ENCODE results near the gene APCDD1L.

The APCDD1L gene
- 0 reads per million in 2 donors for total RNA-seq

- DNase-seq, result no peak
Measured at GRCh38 chr20:58515233-58516212, at the start of gene APCDD1L. Gene APCDD1L (minus strand): TSS chr20:58515399. CDS start chr20:58514707, 692 bp downstream.

DNA sequence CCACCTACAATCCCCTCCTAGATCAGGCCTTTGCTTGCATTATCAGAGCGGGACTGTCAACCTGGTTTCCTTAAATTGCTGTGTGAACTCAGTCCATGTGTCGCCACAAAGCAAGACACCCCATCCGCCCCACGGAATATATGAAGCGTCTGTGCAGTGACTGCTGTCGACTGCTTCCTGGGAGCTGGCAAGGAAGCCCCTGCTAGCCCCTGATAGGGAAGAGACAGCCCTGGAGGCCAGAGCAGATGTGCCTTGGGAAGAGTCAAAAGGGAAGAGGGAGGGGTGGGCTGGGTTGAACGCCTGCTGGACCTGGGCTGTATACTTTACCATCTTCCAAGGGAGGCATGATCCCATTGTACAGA, 44.1 kb upstream of the APCDD1L start:
- no peak for DNase-seq

DNA sequence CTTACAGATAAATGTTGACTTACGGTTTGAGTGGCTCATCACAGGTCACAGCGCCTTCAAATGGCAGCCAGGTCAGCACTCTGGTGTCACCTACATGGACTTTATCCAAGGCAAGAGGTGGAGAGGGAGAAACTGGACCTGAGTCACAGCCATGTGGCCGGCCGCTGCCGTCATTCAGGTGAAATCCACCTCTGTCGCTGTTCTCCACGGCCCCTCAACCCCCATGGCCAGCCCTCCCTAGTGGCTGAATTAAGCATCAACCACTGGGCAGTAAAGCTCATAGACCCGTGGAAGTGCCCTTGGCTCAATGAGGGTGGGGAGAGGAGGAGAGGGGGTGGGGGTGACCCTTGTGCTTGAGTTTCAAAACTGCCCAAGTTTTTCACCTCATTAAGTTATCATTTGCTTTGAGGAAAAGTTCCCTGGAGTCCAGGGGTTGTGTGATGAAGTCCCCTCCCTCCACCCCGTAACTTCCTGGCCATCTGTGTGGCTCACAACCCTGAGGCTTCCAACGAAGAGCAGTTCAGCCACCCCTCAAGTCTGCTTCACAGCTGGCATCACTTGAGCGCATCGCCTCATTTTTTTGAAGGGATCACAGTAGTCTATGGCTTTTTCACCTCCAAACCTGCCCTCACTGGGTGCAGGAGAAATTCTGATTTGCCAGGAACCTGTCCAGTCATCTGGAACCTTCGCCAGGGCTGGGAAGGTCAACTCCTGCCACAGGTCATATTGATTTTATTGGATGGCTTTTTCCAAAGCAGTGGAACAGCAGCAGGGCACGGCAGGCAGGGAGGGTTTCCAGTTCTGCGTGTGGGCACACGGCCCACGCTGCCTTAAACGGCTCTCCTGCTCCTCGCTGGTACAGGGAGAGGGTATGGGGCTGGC, 43.5 kb upstream of the APCDD1L start:
- DNase-seq, result no peak

GRCh38 chr20:58557733-58558342, 42.6 kb upstream of the APCDD1L start:
- DNase-seq, result no peak

DNA sequence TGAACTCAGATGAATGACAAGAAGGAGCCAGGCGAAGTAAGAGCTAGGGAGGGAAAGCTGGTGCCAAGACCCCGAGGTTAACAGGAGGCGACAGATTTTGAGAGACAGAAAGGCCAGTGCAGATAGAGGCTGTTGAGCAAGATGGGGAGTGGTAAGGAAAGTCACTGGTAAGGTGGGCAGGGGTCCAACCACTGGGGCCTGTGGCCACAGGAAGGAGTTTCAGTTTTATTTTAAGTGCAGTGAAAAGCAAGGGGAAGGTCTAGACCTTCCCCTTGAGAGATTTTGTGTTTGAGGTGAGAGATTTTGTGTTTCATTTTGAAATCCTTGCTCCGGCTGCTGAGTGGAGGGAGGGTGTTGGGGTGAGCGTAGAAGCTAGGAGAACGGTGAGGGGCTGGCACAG, 41.8 kb upstream of the APCDD1L start:
- no peak for DNase-seq

- DNase-seq, result no peak
Measured at GRCh38 chr20:58555078-58555765, 40.0 kb upstream of the APCDD1L start.

DNA sequence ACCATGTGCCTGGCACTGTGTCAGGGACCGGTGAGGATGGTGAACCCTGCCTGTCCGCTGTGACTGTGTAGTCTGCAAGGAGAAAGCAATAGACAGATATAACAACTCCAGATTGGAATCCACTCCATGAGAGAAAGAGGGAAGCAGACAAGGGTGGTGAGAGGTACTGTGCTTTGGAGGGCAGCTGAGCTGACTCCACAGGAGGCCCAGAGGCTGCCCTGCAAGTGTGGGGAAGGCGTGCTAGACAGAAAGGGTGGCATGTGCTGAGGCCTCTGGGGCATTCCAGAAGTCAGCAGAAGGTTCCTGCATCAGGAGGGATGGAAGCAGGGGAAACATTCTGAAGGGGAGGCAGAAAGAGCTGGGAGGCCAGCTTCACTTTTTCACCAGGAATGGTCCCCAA, 39.3 kb upstream of the APCDD1L start:
- no peak for DNase-seq

DNA sequence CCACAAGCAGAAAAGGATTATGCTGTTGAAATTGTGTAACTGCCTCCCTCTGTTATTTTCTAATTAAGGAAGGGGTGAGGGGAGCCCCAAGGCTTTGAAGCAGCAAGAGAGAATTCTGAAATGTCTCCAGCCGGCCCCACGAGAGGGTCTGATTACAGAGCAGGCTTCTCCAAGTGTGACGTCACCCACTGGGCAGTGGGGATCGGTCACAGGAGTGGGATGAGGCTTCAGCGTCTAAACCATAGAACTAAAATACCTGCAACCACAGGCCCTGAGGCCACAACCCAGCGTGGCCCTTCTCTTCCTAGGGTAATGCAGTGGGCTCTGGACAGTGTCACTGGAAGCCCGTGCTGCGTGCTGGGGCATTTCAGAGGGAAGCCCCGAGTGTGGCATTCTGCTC, 38.6 kb upstream of the APCDD1L start:
- no peak for DNase-seq

DNA sequence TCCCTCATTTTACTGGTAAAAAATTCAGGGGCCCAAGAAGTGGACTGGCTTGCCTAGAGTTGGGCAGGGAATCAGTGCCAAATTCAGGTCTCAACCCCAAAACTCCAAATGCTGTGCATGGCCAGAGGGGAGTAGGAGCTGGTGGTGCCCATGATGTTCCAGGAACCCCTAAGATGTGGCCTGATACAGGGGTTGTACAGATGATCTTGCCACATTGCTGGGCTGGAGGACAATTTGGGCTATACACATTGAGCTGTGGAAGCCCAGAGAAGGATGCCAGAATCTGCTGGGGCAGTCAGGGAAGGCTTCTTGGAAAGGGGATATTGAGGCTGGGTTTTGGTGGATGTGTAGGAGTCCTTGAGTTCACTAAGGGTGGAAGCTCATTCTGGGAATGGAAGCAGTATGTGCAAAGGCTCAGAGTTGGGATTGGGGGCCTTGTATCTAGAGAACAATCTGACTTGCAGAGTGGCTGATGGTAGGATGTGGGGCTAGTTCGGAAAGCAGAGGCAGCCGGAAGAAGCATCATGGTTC, 38.0 kb upstream of the APCDD1L start:
- no peak for DNase-seq

DNA sequence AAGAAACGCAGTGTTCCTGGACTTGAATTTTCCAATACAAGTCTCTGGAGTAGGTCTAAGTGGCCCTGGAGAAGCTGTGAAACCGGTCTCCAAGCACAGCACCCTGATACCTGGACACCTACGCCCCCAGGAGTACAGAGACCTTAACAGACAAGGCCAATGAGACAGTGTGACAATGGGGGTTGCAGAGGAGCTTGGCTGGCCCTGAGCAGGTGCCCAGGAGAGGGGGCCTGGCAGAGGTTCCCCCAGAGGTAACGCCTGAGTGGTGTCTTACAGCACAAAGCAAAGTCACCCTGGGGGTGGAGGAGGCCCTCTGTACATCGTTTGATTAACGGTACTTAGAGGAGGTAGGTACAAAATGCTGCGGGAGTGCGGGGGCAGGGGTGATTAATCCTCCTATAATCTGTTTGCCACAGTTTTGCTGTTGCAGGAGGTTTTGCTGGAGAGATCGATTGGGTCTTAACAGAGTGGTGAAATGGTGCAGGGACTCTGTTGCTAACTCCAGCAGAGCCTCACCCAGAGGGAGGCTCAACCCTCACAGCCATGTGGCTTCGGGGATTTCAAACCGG, 37.3 kb upstream of the APCDD1L start:
- DNase-seq, result no peak

GRCh38 chr20:58551631-58552030, 36.4 kb upstream of the APCDD1L start:
- DNase-seq, result no peak

DNA sequence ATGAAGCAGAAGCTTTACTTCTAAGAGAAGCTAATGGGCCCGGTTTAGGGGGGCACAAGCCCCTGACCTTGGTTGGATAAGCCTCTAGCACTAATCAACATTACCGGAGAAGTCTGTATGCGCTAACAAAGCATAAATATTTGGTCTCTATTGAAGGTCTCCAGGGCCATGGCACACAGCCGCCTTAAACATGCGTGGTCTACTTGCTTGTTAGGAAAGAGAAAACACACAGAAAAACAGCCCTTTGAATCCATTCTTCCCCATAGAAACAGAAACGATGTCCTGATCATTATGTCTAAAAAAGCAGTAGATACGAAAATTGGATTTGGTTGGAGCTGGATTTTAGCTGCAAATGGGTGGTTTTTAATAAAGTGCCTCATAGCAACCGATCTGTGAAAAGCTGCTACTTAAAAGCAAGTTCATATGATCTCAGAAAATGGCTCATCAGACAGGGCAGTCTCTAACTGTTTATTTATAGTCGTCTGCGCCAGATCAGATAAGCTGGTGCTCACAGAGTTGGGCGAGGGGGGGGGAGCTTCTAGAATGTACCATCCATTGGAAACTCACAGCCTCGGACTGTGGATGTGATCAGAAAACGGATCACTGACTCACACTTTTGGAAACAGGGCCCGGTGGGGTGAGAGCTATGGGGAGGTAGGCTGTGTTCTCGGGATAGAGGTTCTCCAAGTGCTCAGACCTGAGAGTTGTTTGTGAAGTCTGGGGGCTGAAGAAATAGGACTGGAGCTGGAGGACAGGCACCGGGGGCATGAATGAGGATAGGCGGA, 35.3 kb upstream of the APCDD1L start:
- DNase-seq, result no peak

GRCh38 chr20:58549231-58550209, 34.3 kb upstream of the APCDD1L start:
- no peak for DNase-seq

DNA sequence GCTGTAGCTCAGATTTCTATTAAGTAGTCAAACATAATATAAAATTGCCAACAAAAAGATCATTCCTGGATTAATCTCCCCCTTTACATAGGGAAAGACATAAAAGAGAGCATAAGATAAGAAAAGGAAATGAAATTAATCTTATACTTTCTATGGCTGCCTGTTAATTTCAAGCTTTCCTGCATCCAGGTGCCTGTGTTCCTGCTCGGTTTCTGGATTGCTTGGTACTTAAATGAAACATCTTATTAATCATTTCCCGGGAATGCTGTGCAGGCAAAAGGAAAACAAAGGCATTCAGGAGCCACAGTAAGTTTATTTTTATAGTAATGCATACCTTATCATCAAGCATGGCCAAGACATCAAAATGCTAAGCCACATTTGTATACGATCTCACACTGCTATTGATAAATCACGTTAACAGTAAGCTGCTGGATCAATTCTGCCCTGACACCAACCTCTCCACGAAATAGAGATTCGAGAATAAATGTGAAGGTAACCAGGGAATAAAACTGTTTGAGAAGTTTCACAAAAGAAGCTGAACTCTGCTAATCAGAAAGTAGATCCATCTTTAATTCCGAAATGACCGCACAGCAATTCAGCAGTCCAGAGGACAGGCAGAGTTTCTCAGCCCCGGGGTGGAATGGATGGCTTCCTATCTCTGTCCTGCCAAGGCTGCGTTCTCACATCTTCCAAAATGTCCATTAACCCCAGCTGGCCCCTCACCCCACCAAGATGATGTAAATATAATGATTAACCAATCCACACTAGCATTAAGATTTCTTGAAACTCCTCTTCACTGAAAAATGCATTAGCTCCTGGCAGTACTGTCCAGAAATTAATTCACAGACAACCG, 32.6 kb upstream of the APCDD1L start:
- DNase-seq, result no peak

GRCh38 chr20:58546756-58547622, 31.8 kb upstream of the APCDD1L start:
- DNase-seq, result no peak

DNA sequence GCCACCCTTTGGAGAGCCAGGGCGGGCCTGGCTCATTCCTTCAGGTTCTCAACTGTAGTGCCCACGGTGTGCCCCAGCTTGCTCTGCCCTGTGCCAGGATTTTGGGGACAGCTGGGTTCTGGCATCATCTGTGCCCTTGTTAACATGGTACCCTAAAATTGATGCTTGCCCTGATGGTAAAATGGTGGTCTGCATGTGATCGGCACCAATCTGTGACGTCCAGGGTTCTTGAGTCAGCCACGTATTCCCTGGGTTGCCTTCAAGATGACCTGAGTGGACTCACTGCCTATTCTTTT, 31.2 kb upstream of the APCDD1L start:
- no peak for DNase-seq

DNA sequence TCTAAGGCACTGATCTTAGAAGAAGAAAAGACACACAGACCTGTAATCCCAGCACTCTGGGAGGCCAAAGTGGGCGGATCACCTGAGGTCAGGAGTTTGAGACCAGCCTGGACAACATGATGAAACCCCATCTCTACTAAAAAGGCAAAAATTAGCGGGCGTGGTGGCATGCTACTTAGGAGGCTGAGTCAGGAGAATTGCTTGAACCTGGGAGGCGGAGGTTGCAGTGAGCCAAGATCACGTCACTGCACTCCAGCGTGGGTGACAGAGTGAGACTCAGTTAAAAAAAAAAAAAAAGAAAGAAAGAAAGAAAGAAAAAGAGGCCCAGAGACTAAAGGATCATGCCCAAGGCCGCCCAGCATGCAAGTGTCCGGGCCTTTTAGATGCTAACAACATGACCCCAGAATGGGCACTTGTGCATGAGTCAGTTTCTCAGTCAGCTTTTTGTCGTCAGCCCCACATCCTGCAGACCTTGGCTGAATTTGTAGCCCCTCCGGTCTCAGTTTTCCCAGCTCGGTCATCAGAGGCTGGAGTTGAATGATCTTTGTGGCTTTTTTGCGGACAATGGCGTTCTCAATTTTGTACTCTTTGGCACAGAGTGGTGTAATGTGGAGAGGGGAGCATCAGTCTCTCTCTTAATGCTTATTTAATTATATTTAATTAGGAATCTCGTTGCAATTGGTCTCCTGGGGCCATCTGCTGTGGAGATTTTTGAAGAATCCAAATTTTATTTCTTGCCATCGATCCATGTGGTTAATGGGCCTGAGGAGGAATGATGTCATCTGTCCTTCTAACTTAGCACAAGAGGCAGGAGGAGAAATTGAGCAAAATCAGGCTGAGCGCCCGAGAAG, 30.6 kb upstream of the APCDD1L start:
- no peak for DNase-seq
